HG02852 (cell line): Measurements from ENCODE around the gene TOX3.

Experiments
- ATAC-seq: cut with Tn5 transposase; IDR thresholded peaks from one replicate; pipeline ENCODE4 v1.9.1; 2021; ENCODE audit warnings: mild to moderate bottlenecking, moderate library complexity; ENCODE audit not compliant: unreplicated experiment

Gene TOX3

GRCh38 chr16:52547004-52547833 lies at the start of gene TOX3:
Gene TOX3, minus strand, starts transcription at chr16:52547143. Its CDS starts 420 bp downstream, at chr16:52546723.
- no peak for ATAC-seq

GRCh38 chr16:52592778-52593177 lies 45.8 kb upstream of the TOX3 start:
- ATAC-seq, result no peak

GRCh38 chr16:52591934-52592592 lies 45.1 kb upstream of the TOX3 start:
- no peak for ATAC-seq

- no peak for ATAC-seq
These were observed 44.5 kb upstream of the TOX3 start for GRCh38 chr16:52591471-52591870.

GRCh38 chr16:52586159-52586558 lies 39.2 kb upstream of the TOX3 start:
- ATAC-seq, result no peak

- no peak for ATAC-seq
These were observed 37.7 kb upstream of the TOX3 start for GRCh38 chr16:52584354-52585320.

- ATAC-seq, result no peak
These were observed 34.6 kb upstream of the TOX3 start for GRCh38 chr16:52581530-52581929.

GRCh38 chr16:52580488-52580887 lies 33.5 kb upstream of the TOX3 start:
- ATAC-seq, result no peak

GRCh38 chr16:52578829-52579498 lies 32.0 kb upstream of the TOX3 start:
- ATAC-seq, result no peak

GRCh38 chr16:52578007-52578828 lies 31.3 kb upstream of the TOX3 start:
- no peak for ATAC-seq

- no peak for ATAC-seq
These were observed 30.3 kb upstream of the TOX3 start for GRCh38 chr16:52577130-52577706.

- ATAC-seq, result no peak
These were observed 26.7 kb upstream of the TOX3 start for GRCh38 chr16:52573365-52574299.

GRCh38 chr16:52572656-52573055 lies 25.7 kb upstream of the TOX3 start:
- no peak for ATAC-seq

GRCh38 chr16:52570495-52571091 lies 23.6 kb upstream of the TOX3 start:
- no peak for ATAC-seq

GRCh38 chr16:52569701-52570100 lies 22.8 kb upstream of the TOX3 start:
- ATAC-seq, result no peak

GRCh38 chr16:52568983-52569690 lies 22.2 kb upstream of the TOX3 start:
- ATAC-seq, result no peak

GRCh38 chr16:52568495-52568894 lies 21.6 kb upstream of the TOX3 start:
- ATAC-seq, result no peak
